ENCODE data around the gene EIF3I.

EIF3I gene

GRCh38 chr1:32242341-32242851 is 20.2 kb downstream of the EIF3I start:
- H3K27ac ChIP-seq (ENCODE audit: low read depth, low read length, poor library complexity, severe bottlenecking): peak overlapping the region; percentile 43
- no peaks in the 10 kb centered on the region for H3K9me3 ChIP-seq (ENCODE audit: low read length)
- peaks cover 48% of the 10 kb centered on the region for H3K4me1 ChIP-seq (ENCODE audit: insufficient read depth, low read length, severe bottlenecking)
- H3K9me2 ChIP-seq (ENCODE audit: low read depth, low read length): no peaks in the 10 kb centered on the region
- TF ChIP-seq EZH2 (IDR thresholded peaks at IDR 0.05; ENCODE audit: borderline replicate concordance, low read length) (no peak), CTCF (IDR thresholded peaks at IDR 0.05; ENCODE audit: low read length) (no peak)
- no peaks in the 10 kb centered on the region for H3K36me3 ChIP-seq (ENCODE audit: insufficient read depth, low read length)
- H3F3A ChIP-seq (ENCODE audit: insufficient read depth, low read length): no peaks in the 10 kb centered on the region
- no peaks in the 10 kb centered on the region for H3K79me2 ChIP-seq (ENCODE audit: insufficient read depth, low read length)
- H3K27me3 ChIP-seq (ENCODE audit: insufficient read depth, low read length): no peaks in the 10 kb centered on the region
- no peak overlapping the region for H3K4me3 ChIP-seq (ENCODE audit: low read depth, low read length, poor library complexity, severe bottlenecking)
- no peak overlapping the region for H3K9ac ChIP-seq (ENCODE audit: low read length)
- no peaks in the 10 kb centered on the region for H4K20me1 ChIP-seq (ENCODE audit: insufficient read depth, low read length)
- no peak overlapping the region for H2AFZ ChIP-seq (ENCODE audit: low read length)
- H3K4me2 ChIP-seq (ENCODE audit: low read length): no peak overlapping the region

- Histone ChIP-seq H3K4me2 (ENCODE audit: low read length) (peak within 1 kb of the TSS; percentile 44; the same call in 1 of the 2 replicates), H2AFZ (ENCODE audit: low read length) (no peak within 1 kb of the TSS), H3F3A (ENCODE audit: insufficient read depth, low read length) (peaks cover 7% of the 10 kb centered on the region), H3K36me3 (ENCODE audit: insufficient read depth, low read length) (no peaks in the 10 kb centered on the region), H3K9me2 (ENCODE audit: low read depth, low read length) (no peaks in the 10 kb centered on the region), H3K79me2 (ENCODE audit: insufficient read depth, low read length) (no peaks in the 10 kb centered on the region), H3K4me3 (ENCODE audit: low read depth, low read length, poor library complexity, severe bottlenecking) (no peak within 1 kb of the TSS), H3K4me1 (ENCODE audit: insufficient read depth, low read length, severe bottlenecking) (peaks cover 64% of the 10 kb centered on the region), H3K9me3 (ENCODE audit: low read length) (no peaks in the 10 kb centered on the region), H3K9ac (ENCODE audit: low read length) (no peak within 1 kb of the TSS; the same call in 1 of the 2 replicates), H3K27me3 (ENCODE audit: insufficient read depth, low read length) (no peaks in the 10 kb centered on the region), H3K27ac (ENCODE audit: low read depth, low read length, poor library complexity, severe bottlenecking) (peak within 1 kb of the TSS; percentile 100), H4K20me1 (ENCODE audit: insufficient read depth, low read length) (no peaks in the 10 kb centered on the region)
- TF ChIP-seq CTCF (IDR thresholded peaks at IDR 0.05; ENCODE audit: low read length): no peak
- TF ChIP-seq EZH2 (IDR thresholded peaks at IDR 0.05; ENCODE audit: borderline replicate concordance, low read length): no peak
Observed at GRCh38 chr1:32246888-32247273, 24.7 kb downstream of the EIF3I start, which contains the start of gene FAM167B. Gene FAM167B, plus strand, starts transcription at chr1:32247222. Its CDS starts 200 bp downstream, at chr1:32247422.

GRCh38 chr1:32247452-32247851 is 25.2 kb downstream of the EIF3I start:
- H3K9me2 ChIP-seq (ENCODE audit: low read depth, low read length): no peaks in the 10 kb centered on the region
- no peak overlapping the region for H3K4me3 ChIP-seq (ENCODE audit: low read depth, low read length, poor library complexity, severe bottlenecking)
- peaks cover 68% of the 10 kb centered on the region for H3K4me1 ChIP-seq (ENCODE audit: insufficient read depth, low read length, severe bottlenecking)
- TF ChIP-seq EZH2 (IDR thresholded peaks at IDR 0.05; ENCODE audit: borderline replicate concordance, low read length) (no peak), CTCF (IDR thresholded peaks at IDR 0.05; ENCODE audit: low read length) (no peak)
- no peaks in the 10 kb centered on the region for H3K9me3 ChIP-seq (ENCODE audit: low read length)
- no peak overlapping the region for H2AFZ ChIP-seq (ENCODE audit: low read length)
- H3K27me3 ChIP-seq (ENCODE audit: insufficient read depth, low read length): no peaks in the 10 kb centered on the region
- H3K4me2 ChIP-seq (ENCODE audit: low read length): no peak overlapping the region
- H4K20me1 ChIP-seq (ENCODE audit: insufficient read depth, low read length): no peaks in the 10 kb centered on the region
- peak overlapping the region; percentile 100 for H3K27ac ChIP-seq (ENCODE audit: low read depth, low read length, poor library complexity, severe bottlenecking)
- peaks cover 7% of the 10 kb centered on the region for H3F3A ChIP-seq (ENCODE audit: insufficient read depth, low read length)
- H3K36me3 ChIP-seq (ENCODE audit: insufficient read depth, low read length): no peaks in the 10 kb centered on the region
- H3K9ac ChIP-seq (ENCODE audit: low read length): no peak overlapping the region; the same call in 1 of the 2 replicates
- no peaks in the 10 kb centered on the region for H3K79me2 ChIP-seq (ENCODE audit: insufficient read depth, low read length)

Measured in OCI-LY1 (cell line).